HL-60/S4 (cell line): ENCODE measurements around the gene COMMD10.
"Not testable (repeated sequence)": the region's sequence is repeated elsewhere in the genome, so short reads cannot be mapped to it uniquely, and the experiment has no call there.

ENCODE experiments used
- in situ Hi-C: fragments of 300-500 bp; cut with MboI; formaldehyde crosslinking; loops from 2 replicates; pipeline ENCODE4 v1.14.3; 2022; ENCODE audit warnings: low sequenced_read_pairs

COMMD10 gene

DNA sequence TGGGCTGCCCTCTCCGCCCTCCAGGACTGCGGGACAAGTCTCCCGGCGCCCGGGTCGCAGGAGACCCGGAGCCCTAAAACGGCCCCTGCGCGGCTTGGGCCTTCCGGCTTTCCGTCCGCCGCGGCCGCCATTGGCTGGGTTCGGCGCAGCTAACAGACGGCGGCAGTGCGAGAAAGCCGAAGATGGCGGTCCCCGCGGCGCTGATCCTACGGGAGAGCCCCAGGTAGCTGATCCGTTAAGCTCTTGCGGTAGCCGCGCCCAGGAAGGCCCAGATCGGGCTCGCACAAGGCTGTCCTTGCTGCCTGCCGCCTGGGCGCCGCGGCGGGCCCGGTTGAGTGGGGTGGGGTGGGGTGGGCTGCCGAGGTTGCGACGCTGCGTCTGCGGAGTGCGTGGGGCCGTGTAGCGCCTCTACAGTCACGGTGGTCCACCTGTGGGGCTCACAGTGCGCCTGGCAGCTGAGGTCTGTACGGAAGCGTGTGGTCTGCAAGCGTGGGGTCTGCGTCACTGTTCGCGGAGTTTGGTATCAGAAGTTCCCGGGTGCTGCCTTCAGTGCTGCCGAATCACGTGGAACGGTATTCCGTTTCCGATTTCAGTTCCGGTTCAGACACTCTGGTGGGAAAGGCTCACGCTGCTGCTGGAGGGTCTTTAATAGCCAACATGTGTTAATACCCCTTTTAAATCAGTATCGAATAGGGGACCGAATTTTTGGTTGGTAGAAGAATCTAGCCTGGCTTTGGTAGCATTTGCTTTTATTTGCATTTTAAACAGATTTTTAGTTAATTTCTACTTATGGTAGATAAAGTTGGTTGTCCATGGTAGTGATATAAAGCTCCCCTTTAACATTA lies at the start of gene COMMD10:
Gene COMMD10, plus strand, starts transcription at position 155 of the 845 bp plus-strand sequence.
- in situ Hi-C loops = no loop called here

GRCh38 chr5:116035123-116035522 lies 49.7 kb upstream of the COMMD10 start:
- in situ Hi-C loops = no loop called here

- in situ Hi-C loops = no loop called here
Measured at GRCh38 chr5:116037236-116037822, 47.5 kb upstream of the COMMD10 start.

GRCh38 chr5:116038817-116039216 lies 46.0 kb upstream of the COMMD10 start:
- in situ Hi-C loops = no loop called here

GRCh38 chr5:116042375-116042774 lies 42.5 kb upstream of the COMMD10 start:
- in situ Hi-C loops = no loop called here

- in situ Hi-C loops = no loop called here
Measured at GRCh38 chr5:116044073-116044472, 40.8 kb upstream of the COMMD10 start.

- in situ Hi-C loops = no loop called here
Measured at GRCh38 chr5:116045821-116046220, 39.0 kb upstream of the COMMD10 start.

- in situ Hi-C loops = no loop called here
Measured at GRCh38 chr5:116046261-116046660, 38.6 kb upstream of the COMMD10 start.

- in situ Hi-C loops = no loop called here
Measured at GRCh38 chr5:116046823-116047222, 38.0 kb upstream of the COMMD10 start.

- in situ Hi-C loops = loop anchor here (25.0 kb wide), 2 partner anchors 221 to 746 kb away; partner anchors contain the start of genes AP3S1 and ATG12
Measured at GRCh38 chr5:116058346-116058936, 26.4 kb upstream of the COMMD10 start.

DNA sequence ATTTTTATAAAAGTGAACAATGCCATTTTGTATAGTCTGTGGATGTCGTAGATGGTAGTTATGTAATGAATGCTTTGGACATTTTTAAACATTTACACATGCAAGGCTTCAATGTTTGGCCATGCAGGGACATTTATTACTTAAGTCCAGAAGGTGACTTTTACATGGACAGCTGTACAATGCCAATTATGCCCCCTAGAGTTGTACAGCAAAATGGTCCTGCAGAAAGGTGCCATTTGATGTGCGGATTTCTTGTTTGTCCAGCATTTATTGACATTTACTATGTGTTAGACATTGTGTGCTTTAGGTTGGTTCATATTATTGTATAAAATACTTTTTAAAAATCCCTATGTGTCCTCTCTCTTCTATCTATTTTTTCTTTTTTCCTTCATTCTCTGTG lies 22.5 kb upstream of the COMMD10 start:
- in situ Hi-C loops = loop anchor here (25.0 kb wide), 2 partner anchors 225 to 750 kb away; partner anchors contain the start of genes AP3S1 and ATG12

- in situ Hi-C loops = loop anchor here (25.0 kb wide), 2 partner anchors 227 to 752 kb away; partner anchors contain the start of genes AP3S1 and ATG12
Measured at GRCh38 chr5:116063950-116064349, 20.9 kb upstream of the COMMD10 start.

GRCh38 chr5:116068028-116068632 lies 16.7 kb upstream of the COMMD10 start:
- in situ Hi-C loops = loop anchor here (25.0 kb wide), 2 partner anchors 231 to 756 kb away; partner anchors contain the start of genes AP3S1 and ATG12

GRCh38 chr5:116071211-116071610 lies 13.6 kb upstream of the COMMD10 start:
- in situ Hi-C loops = loop anchor here (25.0 kb wide), 2 partner anchors 234 to 759 kb away; partner anchors contain the start of genes AP3S1 and ATG12

DNA sequence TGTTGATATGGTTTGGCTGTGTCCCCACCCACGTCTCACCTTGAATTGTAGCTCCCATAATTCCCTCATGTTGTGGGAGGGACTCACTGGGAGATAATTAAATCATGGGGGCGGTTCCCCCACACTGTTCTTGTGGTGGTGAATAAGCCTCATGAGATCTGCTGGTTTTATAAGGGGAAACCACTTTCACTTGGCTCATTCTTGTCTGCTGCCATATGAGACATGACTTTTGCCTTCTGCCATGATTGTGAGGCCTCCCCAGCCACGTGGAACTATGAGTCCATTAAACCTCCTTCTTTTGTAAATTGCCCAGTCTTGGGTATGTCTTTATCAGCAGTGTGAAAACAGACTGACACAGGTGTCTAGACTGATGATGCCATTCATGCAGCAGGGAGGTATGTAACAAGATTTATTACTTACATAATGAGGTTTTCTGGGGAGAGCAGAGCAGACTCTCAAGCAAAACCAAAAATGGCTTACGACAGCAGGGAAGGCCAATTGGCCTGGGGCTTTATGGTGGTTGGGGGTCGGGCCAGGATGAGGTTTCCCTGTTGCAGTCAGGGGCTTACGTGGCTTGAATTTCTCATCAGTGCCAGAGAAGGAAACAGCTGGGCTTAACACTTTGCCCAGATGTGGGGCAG lies 9.5 kb upstream of the COMMD10 start:
- in situ Hi-C loops = no loop called here

DNA sequence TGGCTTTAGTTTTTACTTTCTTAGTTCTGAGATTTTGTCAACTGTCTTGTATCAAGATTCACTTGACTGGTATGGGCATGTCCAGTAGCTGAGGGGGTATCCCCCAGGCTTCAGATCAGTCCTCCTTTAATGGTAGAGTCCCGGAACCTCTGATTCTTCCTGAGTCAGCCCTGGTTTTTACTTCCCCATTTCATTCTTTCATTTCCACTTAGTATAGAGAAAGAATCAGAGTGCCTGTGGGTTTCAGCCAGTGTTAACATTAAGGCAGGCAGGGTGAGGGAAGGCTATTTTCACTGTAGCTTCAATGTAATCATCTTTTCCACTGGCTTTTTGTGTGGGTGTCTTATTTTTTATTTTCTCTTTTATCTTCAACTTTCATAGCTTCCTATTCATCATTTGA lies 8.3 kb upstream of the COMMD10 start:
- in situ Hi-C loops = no loop called here

DNA sequence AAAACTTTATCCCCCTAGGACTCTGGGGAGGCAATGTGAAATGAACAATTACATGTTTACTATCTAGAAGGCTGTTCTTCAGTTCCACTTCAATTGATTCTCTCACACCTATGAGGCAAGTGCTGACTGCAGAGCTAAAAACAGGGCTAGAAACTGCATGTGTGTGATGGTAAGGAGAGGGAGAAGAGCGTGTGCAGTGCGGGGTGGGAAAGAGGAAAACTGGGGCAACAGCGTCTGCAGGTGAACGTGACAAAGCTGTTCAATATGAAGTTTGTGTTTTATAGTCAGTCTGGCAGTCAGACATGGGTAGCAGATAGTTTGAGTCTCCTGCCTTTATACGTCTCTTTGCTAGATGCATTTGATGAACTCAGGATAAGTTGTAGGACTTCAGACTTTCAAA lies 6.6 kb upstream of the COMMD10 start:
- in situ Hi-C loops = no loop called here

- in situ Hi-C loops = no loop called here
Measured at GRCh38 chr5:116084287-116084691, 536 bp upstream of the COMMD10 start.

- in situ Hi-C loops = not testable (repeated sequence)
Measured at GRCh38 chr5:116086309-116086708, 1.5 kb downstream of the COMMD10 start.

GRCh38 chr5:116088062-116088461 lies 3.2 kb downstream of the COMMD10 start:
- in situ Hi-C loops = no loop called here

DNA sequence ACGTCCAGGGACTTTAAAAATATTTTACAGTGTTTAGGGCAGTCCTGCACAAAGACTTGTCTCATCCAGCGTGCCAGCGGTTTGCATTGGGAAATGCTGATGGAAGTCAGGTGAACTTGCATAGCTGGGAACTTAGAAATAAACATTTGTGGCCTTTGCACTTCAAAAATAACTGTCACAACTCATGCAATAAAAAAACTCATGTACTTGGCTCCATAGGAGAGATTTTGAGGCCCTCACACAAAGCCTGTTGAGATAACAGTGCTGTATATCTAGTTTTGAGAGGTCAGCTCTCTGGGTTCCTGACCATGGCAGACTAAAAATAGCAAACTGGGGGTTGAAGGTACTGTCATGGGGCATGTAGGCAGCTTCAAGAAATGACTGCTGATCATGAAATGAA lies 5.5 kb downstream of the COMMD10 start:
- in situ Hi-C loops = no loop called here
